Lower leg skin (tissue), 4 donors: ENCODE measurements around the gene OR14A2. TPM values are rescaled to one million over a fixed set of nuclear protein-coding genes. Genes with fewer than 3 reads are reported as not detected.

ENCODE experiments used
- DNase-seq, 2 donors: peaks; one replicate each; pipeline ENCODE4 v3.0.0-alpha.2; 2019; ENCODE audit warnings: low spot score in 2 of 2
- H3K4me3 ChIP-seq: fragments of 200-600 bp; sonication (generic); 2 replicates; pipeline ENCODE4 v1.5.1; 2017; ENCODE audit warnings: mild to moderate bottlenecking, low read depth; ENCODE audit not compliant: poor library complexity, severe bottlenecking
- POLR2A ChIP-seq, 2 donors: fragments of 450-650 bp; IDR thresholded peaks; one replicate each; pipeline ENCODE4 v1.6.1; 2016 to 2017; ENCODE audit warnings: antibody characterized with exemption in 2 of 2, mild to moderate bottlenecking in 1 of 2, moderate library complexity in 1 of 2
- WGBS, 2 donors: methylation state at CpG; one replicate each; pipeline ENCODE4 v1.1.5; 2018; 5-methylcytosine and 5-hydroxymethylcytosine counted together
- intact Hi-C: fragments of 100-400 bp; cut with DNase I; formaldehyde crosslinking; loops from one replicate; pipeline ENCODE4 v1.15.0; 2023; ENCODE audit warnings: low total_unique reads
- total RNA-seq, 4 donors: library from RNA; depleted of rRNA; stranded (reverse); fragments of >200 nt; gene quantifications; one replicate each; pipeline ENCODE4 v1.1.0, GENCODE V29; 2016
- TF ChIP-seq, protein P1 (sequence below), 3 donors: fragments of 450-650 bp; IDR thresholded peaks; one replicate each; pipeline ENCODE4 v1.5.1; 2016; ENCODE audit warnings: antibody characterized with exemption in 3 of 3, mild to moderate bottlenecking in 3 of 3, moderate library complexity in 2 of 3

Gene OR14A2
- total RNA-seq, 4 donors from 2014 or later = not detected

- H3K4me3 ChIP-seq = no peak overlapping the region
- intact Hi-C loops = no loop called here
- TF ChIP-seq, protein P1, sequence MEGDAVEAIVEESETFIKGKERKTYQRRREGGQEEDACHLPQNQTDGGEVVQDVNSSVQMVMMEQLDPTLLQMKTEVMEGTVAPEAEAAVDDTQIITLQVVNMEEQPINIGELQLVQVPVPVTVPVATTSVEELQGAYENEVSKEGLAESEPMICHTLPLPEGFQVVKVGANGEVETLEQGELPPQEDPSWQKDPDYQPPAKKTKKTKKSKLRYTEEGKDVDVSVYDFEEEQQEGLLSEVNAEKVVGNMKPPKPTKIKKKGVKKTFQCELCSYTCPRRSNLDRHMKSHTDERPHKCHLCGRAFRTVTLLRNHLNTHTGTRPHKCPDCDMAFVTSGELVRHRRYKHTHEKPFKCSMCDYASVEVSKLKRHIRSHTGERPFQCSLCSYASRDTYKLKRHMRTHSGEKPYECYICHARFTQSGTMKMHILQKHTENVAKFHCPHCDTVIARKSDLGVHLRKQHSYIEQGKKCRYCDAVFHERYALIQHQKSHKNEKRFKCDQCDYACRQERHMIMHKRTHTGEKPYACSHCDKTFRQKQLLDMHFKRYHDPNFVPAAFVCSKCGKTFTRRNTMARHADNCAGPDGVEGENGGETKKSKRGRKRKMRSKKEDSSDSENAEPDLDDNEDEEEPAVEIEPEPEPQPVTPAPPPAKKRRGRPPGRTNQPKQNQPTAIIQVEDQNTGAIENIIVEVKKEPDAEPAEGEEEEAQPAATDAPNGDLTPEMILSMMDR (IDR thresholded peaks at IDR 0.05) = no peak
- TF ChIP-seq POLR2A (IDR thresholded peaks at IDR 0.05) = no peak
- 82 to 89% methylated on average over 4 of the region's 4 CpGs for WGBS, 2 donors
- DNase-seq = no peak
Measured at GRCh38 chr1:247680171-247680570, 67.8 kb downstream of the OR14A2 start.

GRCh38 chr1:247679639-247680038 lies 68.3 kb downstream of the OR14A2 start, which contains the start of gene OR13G1:
Gene OR13G1, minus strand, starts transcription at chr1:247679739. Its CDS starts 6,698 bp downstream, at chr1:247673041.
- TF ChIP-seq, protein P1 (IDR thresholded peaks at IDR 0.05) = no peak
- no peak within 1 kb of the TSS for H3K4me3 ChIP-seq
- intact Hi-C loops = no loop called here
- no peak for DNase-seq
- 72 to 82% methylated on average over 1 of the region's 1 CpG for WGBS, 2 donors

Other genes starting within 250 kb of the OR14A2 start
- gene OR2C3, start 211.7 kb downstream of the OR14A2 start, total RNA-seq = not detected
- gene GCSAML, start 199.0 kb downstream of the OR14A2 start, total RNA-seq = under 1 TPM in 3 of 4 donors, not detected in 1; 0.08 to 0.32 (median 0.10) TPM
- gene OR2G2, start 159.8 kb downstream of the OR14A2 start, total RNA-seq = not detected
- not detected for gene OR2G3, start 142.6 kb downstream of the OR14A2 start, total RNA-seq
- not detected for gene OR13G1, start 68.4 kb downstream of the OR14A2 start, total RNA-seq
- not detected for gene OR6F1, start 31.5 kb downstream of the OR14A2 start, total RNA-seq
- not detected for gene OR14K1, start 9.5 kb downstream of the OR14A2 start, total RNA-seq
- not detected for gene OR1C1, start 12.4 kb upstream of the OR14A2 start, total RNA-seq
- gene OR14A16, start 76.0 kb upstream of the OR14A2 start, total RNA-seq = not detected
- not detected for gene OR11L1, start 93.8 kb upstream of the OR14A2 start, total RNA-seq
- 1 to 10 TPM in 2 of 4 donors, under 1 TPM in 2; 0.29 to 8.6 (median 2.0) TPM for gene TRIM58, start 109.0 kb upstream of the OR14A2 start, total RNA-seq
- gene OR2W3, start 147.4 kb upstream of the OR14A2 start, total RNA-seq = 1 to 10 TPM in 1 of 4 donors, under 1 TPM in 1, not detected in 2; 0.36 to 2.6 TPM
- 1 to 10 TPM in 1 of 4 donors, not detected in 3; 4.3 TPM for gene OR2T8, start 172.1 kb upstream of the OR14A2 start, total RNA-seq
- gene OR2AJ1, start 176.7 kb upstream of the OR14A2 start, total RNA-seq = not detected
- not detected for gene OR2L8, start 200.7 kb upstream of the OR14A2 start, total RNA-seq
- gene OR2AK2, start 217.1 kb upstream of the OR14A2 start, total RNA-seq = not detected